GM19397 (cell line): Measurements from ENCODE around the gene CD1C.
"Not testable (repeated sequence)": the region's sequence is repeated elsewhere in the genome, so short reads cannot be mapped to it uniquely, and the experiment has no call there.

Experiments
- ATAC-seq: cut with Tn5 transposase; IDR thresholded peaks from one replicate; pipeline ENCODE4 v1.9.1; 2021; ENCODE audit warnings: mild to moderate bottlenecking, moderate library complexity; ENCODE audit not compliant: unreplicated experiment

CD1C gene

GRCh38 chr1:158327481-158327880 lies 37.8 kb downstream of the CD1C start:
- ATAC-seq: no peak

DNA sequence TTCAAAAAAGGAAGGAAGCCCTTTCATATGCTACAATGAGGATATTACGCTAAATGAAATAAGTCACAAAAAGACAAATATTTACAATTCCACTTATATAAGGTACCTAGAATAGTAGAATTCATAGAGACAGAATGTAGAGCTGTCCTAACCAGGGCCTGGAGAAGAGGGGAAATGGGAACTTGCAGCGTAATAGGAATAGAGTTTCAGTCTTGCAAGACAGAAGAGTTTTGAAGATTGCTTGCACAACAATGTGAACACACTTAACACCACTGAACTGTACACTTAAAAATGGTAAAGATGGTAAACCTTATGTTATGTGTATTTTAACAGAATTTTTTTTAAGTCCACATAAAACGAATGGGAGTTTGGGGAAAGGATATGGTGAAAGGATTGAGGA lies 38.7 kb downstream of the CD1C start:
- ATAC-seq: no peak

DNA sequence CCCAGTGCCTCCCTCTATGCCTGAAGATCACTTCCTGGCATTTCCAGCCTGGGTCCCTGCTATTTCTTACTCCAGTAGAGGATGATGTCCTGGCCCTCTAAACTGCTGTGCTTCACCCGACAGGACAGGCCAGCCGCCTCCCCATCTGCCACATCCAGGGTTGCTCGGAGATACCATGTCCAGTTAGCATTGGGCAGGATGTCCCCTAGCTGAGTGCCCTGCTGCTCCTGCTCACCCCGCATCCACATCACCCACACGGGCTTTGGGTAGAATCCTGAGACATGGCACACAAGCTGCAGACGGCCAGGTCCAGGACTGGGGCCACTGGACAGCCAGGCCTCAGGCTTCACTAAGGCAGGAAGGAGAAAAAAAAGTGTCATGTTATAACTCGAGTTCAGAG lies 39.6 kb downstream of the CD1C start:
- ATAC-seq: no peak

- ATAC-seq: no peak
These were observed 40.0 kb downstream of the CD1C start for GRCh38 chr1:158329733-158330132.

DNA sequence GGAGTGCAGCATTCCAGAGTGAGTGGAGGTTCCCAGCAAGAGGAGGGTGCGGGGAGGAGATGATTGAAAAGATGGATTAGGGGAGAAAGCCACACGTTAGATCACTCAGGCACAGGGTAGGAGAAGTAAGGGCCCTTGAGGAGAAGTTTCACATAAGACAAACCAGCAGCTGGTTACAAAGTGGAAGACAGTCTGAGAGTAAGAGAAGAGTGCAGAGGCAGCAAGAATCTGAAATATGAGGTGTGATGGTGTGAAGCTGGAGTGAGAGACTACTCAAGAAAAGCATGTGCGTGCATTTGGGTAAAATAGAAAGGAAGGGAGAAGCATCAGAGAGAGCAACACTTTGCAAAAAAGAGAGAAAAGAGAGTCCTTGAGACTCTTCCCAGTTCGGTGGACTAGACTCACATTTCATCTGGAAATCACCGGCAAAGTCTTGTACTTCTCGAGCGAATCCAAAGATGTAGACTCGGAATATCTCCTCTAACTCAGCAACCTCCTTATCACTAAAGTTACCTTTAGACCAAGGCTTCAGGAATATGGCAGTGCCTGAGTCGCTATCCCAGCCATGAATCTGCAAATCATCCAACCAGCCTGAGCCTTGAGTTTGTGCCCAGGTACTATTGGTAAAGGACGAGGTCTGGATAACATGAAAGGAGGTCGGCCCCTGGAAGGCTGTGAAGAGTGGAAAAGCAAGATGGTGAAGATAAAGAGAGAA lies 40.8 kb downstream of the CD1C start:
- ATAC-seq: no peak

GRCh38 chr1:158331106-158331425 lies 41.3 kb downstream of the CD1C start:
- ATAC-seq: no peak

DNA sequence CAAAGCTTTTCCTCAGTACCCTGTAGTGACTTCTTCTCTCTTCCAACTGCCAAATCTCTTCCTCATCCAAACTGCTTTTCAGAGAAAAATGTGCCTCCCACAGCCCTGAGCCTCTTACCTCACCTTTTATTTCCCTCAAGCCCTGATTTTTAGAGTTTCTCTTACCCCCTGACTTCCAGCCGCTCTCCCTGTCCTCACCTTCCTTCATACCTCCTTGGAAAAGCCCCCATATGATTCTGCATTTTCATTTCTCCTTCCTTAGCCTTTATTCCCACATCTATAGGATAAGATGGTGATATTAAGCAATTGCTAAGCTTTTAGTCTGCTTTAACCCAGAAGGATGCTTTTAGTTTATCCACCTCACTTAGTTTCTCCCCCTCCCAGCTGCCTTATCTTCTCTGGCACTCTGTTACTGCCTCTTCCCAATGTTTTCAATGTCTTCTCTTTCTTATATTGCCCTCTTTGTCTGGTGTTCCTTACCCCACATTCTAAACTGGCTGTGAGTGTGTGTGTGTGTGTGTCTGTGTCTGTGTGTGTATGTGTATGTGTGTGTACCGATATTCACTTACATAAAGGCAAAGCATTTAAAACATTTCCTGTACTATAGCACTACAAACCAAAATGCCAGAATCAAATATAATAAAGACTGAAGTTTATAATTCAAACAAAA lies 41.9 kb downstream of the CD1C start, which contains the start of gene CD1B:
Gene CD1B (minus strand): TSS at position 51 of the 670 bp plus-strand sequence. CDS start 108 bp downstream, outside the sequence.
- no peak for ATAC-seq

GRCh38 chr1:158333405-158334155 lies 43.9 kb downstream of the CD1C start:
- ATAC-seq: no peak

- ATAC-seq: no peak
These were observed 44.9 kb downstream of the CD1C start for GRCh38 chr1:158334526-158335212.

- ATAC-seq: no peak
These were observed 45.5 kb downstream of the CD1C start for GRCh38 chr1:158335213-158335532.

DNA sequence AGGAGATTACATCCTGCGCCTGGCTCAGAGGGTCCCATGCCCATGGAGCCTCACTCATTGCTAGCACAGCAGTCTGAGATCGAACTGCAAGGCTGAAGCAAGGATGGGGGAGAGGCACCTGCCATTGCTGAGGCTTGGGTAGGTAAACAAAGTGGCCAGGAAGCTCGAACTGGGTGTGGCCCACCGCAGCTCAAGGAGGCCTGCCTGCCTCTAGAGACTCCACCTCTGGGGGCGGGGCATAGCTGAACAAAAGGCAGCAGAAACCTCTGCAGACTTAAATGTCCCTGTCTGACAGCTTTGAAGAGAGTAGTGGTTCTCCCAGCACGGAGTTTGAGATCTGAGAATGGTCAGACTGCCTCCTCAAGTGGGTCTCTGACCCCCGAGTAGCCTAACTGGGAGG lies 46.7 kb downstream of the CD1C start:
- ATAC-seq: not testable (repeated sequence)
